Mucosa of descending colon (tissue), 3 donors: ENCODE data around the gene CDH4. TPM values are rescaled to one million over a fixed set of nuclear protein-coding genes. Genes with fewer than 3 reads are reported as not detected.

ENCODE experiments used
- ATAC-seq: fragments of 200-7000 bp; cut with Tn5 transposase; one replicate; pipeline ENCODE4 v1.9.1; 2020; ENCODE audit warnings: mild to moderate bottlenecking, moderate library complexity
- DNase-seq, 3 donors: peaks; one replicate each; pipeline ENCODE4 v3.0.0-alpha.2; 2020
- H3K36me3 ChIP-seq: fragments of 200-600 bp; one replicate; pipeline ENCODE4 v1.8.0; 2021; ENCODE audit warnings: low read depth, mild to moderate bottlenecking
- H3K4me1 ChIP-seq: fragments of 200-600 bp; one replicate; pipeline ENCODE4 v1.8.0; 2021; ENCODE audit warnings: low read depth, mild to moderate bottlenecking
- H3K4me3 ChIP-seq: fragments of 200-600 bp; one replicate; pipeline ENCODE4 v1.8.0; 2021; ENCODE audit warnings: mild to moderate bottlenecking
- H3K9me3 ChIP-seq: fragments of 200-600 bp; one replicate; pipeline ENCODE4 v1.8.0; 2021; ENCODE audit warnings: mild to moderate bottlenecking
- intact Hi-C, 2 donors: fragments of 100-400 bp; cut with DNase I in 1 of 2; cut with micrococcal nuclease in 1 of 2; formaldehyde crosslinking; loops; one replicate each; pipeline versions ENCODE4 v1.11.0 to v1.11.1; 2022; cut with DNase I, micrococcal nuclease
- total RNA-seq, 3 donors: library from RNA; stranded (reverse); fragmentation: NEBNext Ultra II Directional in 2 of 3; extraction: Animal tissue kit (Norgen Biotek cat#: 25700) in 2 of 3; gene quantifications; one replicate each; pipeline versions ENCODE4 v1.2.1 to v1.2.4, GENCODE V29; 2021 to 2023
- TF ChIP-seq, protein P1 (sequence below): fragments of 200-600 bp; IDR thresholded peaks from one replicate; pipeline ENCODE4 v1.8.0; 2022; ENCODE audit warnings: antibody characterized with exemption, mild to moderate bottlenecking
- donor health status: DM: no; HTN: no; CAD: no; lungs with moderate emphysema.
- donor health status: DM: no; HTN: no; CAD: no.
- donor health status: DM: no; HTN: yes; CAD: no.

CDH4 gene
- total RNA-seq, 3 donors from 2014 or later, result 0.16 TPM; not detected in 2

DNA sequence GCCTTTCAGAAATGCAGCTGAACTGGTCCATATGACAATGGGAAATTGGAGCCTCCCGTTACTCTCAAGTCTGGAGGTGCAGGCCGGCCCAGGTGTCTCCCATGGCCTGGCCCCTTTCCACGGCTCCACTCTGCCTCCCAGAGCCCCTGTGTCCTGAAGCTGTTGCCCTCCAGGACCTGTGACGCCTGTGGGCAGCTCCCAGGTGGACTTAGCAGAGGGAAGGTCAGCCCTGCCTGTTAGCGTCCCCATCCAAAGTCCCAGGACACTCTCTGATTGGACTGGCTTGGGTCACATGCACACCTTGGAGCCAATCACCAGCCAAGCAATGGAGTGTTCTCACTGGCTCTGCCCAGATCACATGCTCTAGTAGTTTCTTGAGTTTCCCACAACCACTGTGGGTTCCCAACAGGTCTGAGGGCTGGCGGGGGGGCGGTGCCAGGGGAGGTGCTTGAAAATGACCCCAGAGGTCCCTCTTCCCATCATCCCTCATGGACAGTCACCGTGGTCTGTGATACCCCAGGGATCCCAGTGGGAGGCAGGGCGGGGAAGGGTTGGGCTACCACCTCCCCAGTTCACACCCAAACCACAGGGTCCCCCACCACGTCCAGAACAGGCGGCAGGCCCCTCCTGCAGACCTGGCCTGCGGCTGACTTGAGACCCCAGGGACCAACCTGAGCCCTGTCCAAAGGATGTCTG, 678.1 kb downstream of the CDH4 start:
- intact Hi-C loops, result no loop called here
- DNase-seq, result peak in 1 of 3 donors; percentile 27
- Histone ChIP-seq H3K4me1 (no peaks in the 10 kb centered on the region), H3K4me3 (no peak overlapping the region), H3K36me3 (no peaks in the 10 kb centered on the region), H3K9me3 (no peaks in the 10 kb centered on the region)
- TF ChIP-seq, protein P1, sequence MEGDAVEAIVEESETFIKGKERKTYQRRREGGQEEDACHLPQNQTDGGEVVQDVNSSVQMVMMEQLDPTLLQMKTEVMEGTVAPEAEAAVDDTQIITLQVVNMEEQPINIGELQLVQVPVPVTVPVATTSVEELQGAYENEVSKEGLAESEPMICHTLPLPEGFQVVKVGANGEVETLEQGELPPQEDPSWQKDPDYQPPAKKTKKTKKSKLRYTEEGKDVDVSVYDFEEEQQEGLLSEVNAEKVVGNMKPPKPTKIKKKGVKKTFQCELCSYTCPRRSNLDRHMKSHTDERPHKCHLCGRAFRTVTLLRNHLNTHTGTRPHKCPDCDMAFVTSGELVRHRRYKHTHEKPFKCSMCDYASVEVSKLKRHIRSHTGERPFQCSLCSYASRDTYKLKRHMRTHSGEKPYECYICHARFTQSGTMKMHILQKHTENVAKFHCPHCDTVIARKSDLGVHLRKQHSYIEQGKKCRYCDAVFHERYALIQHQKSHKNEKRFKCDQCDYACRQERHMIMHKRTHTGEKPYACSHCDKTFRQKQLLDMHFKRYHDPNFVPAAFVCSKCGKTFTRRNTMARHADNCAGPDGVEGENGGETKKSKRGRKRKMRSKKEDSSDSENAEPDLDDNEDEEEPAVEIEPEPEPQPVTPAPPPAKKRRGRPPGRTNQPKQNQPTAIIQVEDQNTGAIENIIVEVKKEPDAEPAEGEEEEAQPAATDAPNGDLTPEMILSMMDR, result no peak
- ATAC-seq, result no peak

GRCh38 chr20:61930776-61931475, 678.9 kb downstream of the CDH4 start:
- H3K9me3 ChIP-seq, result no peaks in the 10 kb centered on the region
- no peak for ATAC-seq
- TF ChIP-seq, protein P1, result no peak
- intact Hi-C loops, result no loop called here
- no peaks in the 10 kb centered on the region for H3K4me1 ChIP-seq
- no peak overlapping the region for H3K4me3 ChIP-seq
- no peaks in the 10 kb centered on the region for H3K36me3 ChIP-seq
- DNase-seq, result peak in 1 of 3 donors; percentile 29

DNA sequence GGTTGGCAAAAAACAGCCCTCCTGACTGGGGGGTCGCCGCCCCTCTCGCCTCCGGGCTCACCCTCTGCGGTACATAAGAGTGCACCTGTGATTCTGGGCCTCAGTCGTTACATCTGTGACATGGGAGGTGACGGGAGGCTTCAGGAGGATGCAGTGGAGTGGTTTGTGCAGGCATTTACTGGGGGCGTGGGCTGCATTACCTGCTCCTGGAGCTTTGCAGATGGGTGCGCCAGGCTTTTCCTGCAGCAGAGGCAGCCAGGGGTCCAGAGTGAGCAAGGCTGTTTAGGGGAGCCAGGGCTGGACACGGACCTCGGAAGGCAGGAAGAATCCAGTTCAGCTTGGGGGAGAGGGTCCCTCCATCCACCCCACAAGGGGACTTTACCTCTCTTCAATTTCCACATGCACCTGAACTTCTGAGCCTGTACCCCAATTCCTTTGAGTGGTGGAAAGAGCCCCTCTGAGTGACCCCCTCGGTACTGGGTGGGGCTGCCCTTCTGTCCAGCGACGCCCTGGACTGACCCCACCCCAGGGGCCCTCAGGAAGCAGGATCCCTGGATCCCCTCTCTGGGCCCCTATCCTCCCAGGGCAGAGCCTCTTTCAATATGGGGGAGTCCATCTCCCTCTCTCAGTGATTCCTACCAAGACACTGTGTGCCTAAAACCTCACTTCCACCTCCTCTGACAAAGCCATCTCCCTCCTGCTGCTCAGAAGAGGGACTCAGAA, 679.6 kb downstream of the CDH4 start:
- intact Hi-C loops, result no loop called here
- no peak for ATAC-seq
- H3K9me3 ChIP-seq, result no peaks in the 10 kb centered on the region
- no peaks in the 10 kb centered on the region for H3K36me3 ChIP-seq
- H3K4me1 ChIP-seq, result no peaks in the 10 kb centered on the region
- TF ChIP-seq, protein P1, result no peak
- peak in 2 of 3 donors; percentile 8 to 17 for DNase-seq
- no peak overlapping the region for H3K4me3 ChIP-seq

- H3K9me3 ChIP-seq, result no peaks in the 10 kb centered on the region
- DNase-seq (peak in 1 of 3 donors; percentile 5), ATAC-seq (no peak)
- H3K36me3 ChIP-seq, result no peaks in the 10 kb centered on the region
- H3K4me1 ChIP-seq, result no peaks in the 10 kb centered on the region
- no peak overlapping the region for H3K4me3 ChIP-seq
- intact Hi-C loops, result no loop called here
- TF ChIP-seq, protein P1, result no peak
Observed at GRCh38 chr20:61932199-61932592, 680.1 kb downstream of the CDH4 start.

- no peaks in the 10 kb centered on the region for H3K9me3 ChIP-seq
- no peaks in the 10 kb centered on the region for H3K4me1 ChIP-seq
- TF ChIP-seq, protein P1, result no peak
- DNase-seq (peak in 2 of 3 donors; percentile 5 to 41), ATAC-seq (no peak)
- intact Hi-C loops, result no loop called here
- H3K4me3 ChIP-seq, result no peak overlapping the region
- H3K36me3 ChIP-seq, result no peaks in the 10 kb centered on the region
Observed at GRCh38 chr20:61932711-61933480, 680.8 kb downstream of the CDH4 start.
